Parathyroid adenoma (tissue), 2 donors: ENCODE measurements around the gene CMC1.

Experiments used
- H2AFZ ChIP-seq: fragments of 300-600 bp; sonication (generic); one replicate; pipeline ENCODE4 v1.7.0; 2017; ENCODE audit warnings: antibody characterized with exemption, mild to moderate bottlenecking
- H3K27ac ChIP-seq: fragments of 300-600 bp; sonication (generic); one replicate; pipeline ENCODE4 v1.7.0; 2017
- H3K27me3 ChIP-seq: fragments of 300-600 bp; sonication (generic); one replicate; pipeline ENCODE4 v1.7.0; 2017; ENCODE audit warnings: low read length; ENCODE audit not compliant: control insufficient read depth, insufficient read depth
- H3K36me3 ChIP-seq: fragments of 300-600 bp; sonication (generic); one replicate; pipeline ENCODE4 v1.7.0; 2017; ENCODE audit warnings: low read length; ENCODE audit not compliant: control insufficient read depth, insufficient read depth
- H3K4me1 ChIP-seq: fragments of 300-600 bp; sonication (generic); one replicate; pipeline ENCODE4 v1.7.0; 2017; ENCODE audit warnings: control low read depth
- H3K4me2 ChIP-seq: fragments of 300-600 bp; sonication (generic); one replicate; pipeline ENCODE4 v1.7.0; 2017; ENCODE audit warnings: low read length
- H3K4me3 ChIP-seq: fragments of 300-600 bp; sonication (generic); one replicate; pipeline ENCODE4 v1.7.0; 2017; ENCODE audit warnings: low read depth, low read length
- H3K79me2 ChIP-seq: fragments of 300-600 bp; sonication (generic); one replicate; pipeline ENCODE4 v1.7.0; 2017; ENCODE audit warnings: control low read depth
- H3K9ac ChIP-seq: fragments of 300-600 bp; sonication (generic); one replicate; pipeline ENCODE4 v1.7.0; 2017; ENCODE audit warnings: mild to moderate bottlenecking
- H3K9me3 ChIP-seq: fragments of 300-600 bp; sonication (generic); one replicate; pipeline ENCODE4 v1.7.0; 2017; ENCODE audit warnings: low read length; ENCODE audit not compliant: control insufficient read depth
- CTCF ChIP-seq: fragments of 300-600 bp; sonication (generic); IDR thresholded peaks from one replicate; pipeline ENCODE4 v1.7.0; 2017; ENCODE audit warnings: antibody characterized with exemption, mild to moderate bottlenecking
- donor health status: primary hyperparathyroidism.

Gene CMC1

GRCh38 chr3:28279770-28280169, 38.4 kb downstream of the CMC1 start:
- Histone ChIP-seq H3K9me3 (no peaks in the 10 kb centered on the region), H3K27me3 (no peaks in the 10 kb centered on the region), H3K4me2 (no peak overlapping the region), H3K36me3 (no peaks in the 10 kb centered on the region), H2AFZ (no peak overlapping the region), H3K4me1 (peaks cover 2% of the 10 kb centered on the region), H3K4me3 (no peak overlapping the region), H3K9ac (no peak overlapping the region), H3K79me2 (peaks cover 3% of the 10 kb centered on the region), H3K27ac (no peak overlapping the region)
- no peak for TF ChIP-seq CTCF

- Histone ChIP-seq H3K4me3 (no peak overlapping the region), H3K9ac (no peak overlapping the region), H3K27me3 (no peaks in the 10 kb centered on the region), H3K9me3 (no peaks in the 10 kb centered on the region), H3K4me1 (peaks cover 2% of the 10 kb centered on the region), H2AFZ (no peak overlapping the region), H3K36me3 (no peaks in the 10 kb centered on the region), H3K4me2 (no peak overlapping the region), H3K27ac (no peak overlapping the region), H3K79me2 (no peaks in the 10 kb centered on the region)
- TF ChIP-seq CTCF = no peak
These were observed 39.4 kb downstream of the CMC1 start for GRCh38 chr3:28280781-28281180.

- Histone ChIP-seq H3K27me3 (no peaks in the 10 kb centered on the region), H3K27ac (no peak overlapping the region), H3K9ac (no peak overlapping the region), H3K79me2 (no peaks in the 10 kb centered on the region), H3K9me3 (no peaks in the 10 kb centered on the region), H3K4me2 (no peak overlapping the region), H2AFZ (no peak overlapping the region), H3K36me3 (no peaks in the 10 kb centered on the region), H3K4me3 (no peak overlapping the region), H3K4me1 (no peaks in the 10 kb centered on the region)
- peak; percentile 42 for TF ChIP-seq CTCF
These were observed 45.2 kb downstream of the CMC1 start for GRCh38 chr3:28286595-28286994.

GRCh38 chr3:28287046-28287445, 45.6 kb downstream of the CMC1 start:
- Histone ChIP-seq H3K36me3 (no peaks in the 10 kb centered on the region), H3K27me3 (no peaks in the 10 kb centered on the region), H3K9ac (no peak overlapping the region), H2AFZ (no peak overlapping the region), H3K4me2 (no peak overlapping the region), H3K4me3 (no peak overlapping the region), H3K9me3 (no peaks in the 10 kb centered on the region), H3K4me1 (no peaks in the 10 kb centered on the region), H3K79me2 (no peaks in the 10 kb centered on the region), H3K27ac (no peak overlapping the region)
- TF ChIP-seq CTCF = no peak

- Histone ChIP-seq H3K4me1 (no peaks in the 10 kb centered on the region), H3K9me3 (no peaks in the 10 kb centered on the region), H3K36me3 (no peaks in the 10 kb centered on the region), H3K27me3 (no peaks in the 10 kb centered on the region), H3K4me2 (no peak overlapping the region), H3K27ac (no peak overlapping the region), H3K79me2 (no peaks in the 10 kb centered on the region), H3K4me3 (no peak overlapping the region), H3K9ac (no peak overlapping the region), H2AFZ (no peak overlapping the region)
- TF ChIP-seq CTCF = no peak
These were observed 49.5 kb downstream of the CMC1 start for GRCh38 chr3:28290863-28291300.
